Mucosa of descending colon (tissue), 3 donors: ENCODE data around the gene DMTF1. TPM values are rescaled to one million over a fixed set of nuclear protein-coding genes. Genes with fewer than 3 reads are reported as not detected.

Experiments
- ATAC-seq: fragments of 200-7000 bp; cut with Tn5 transposase; one replicate; pipeline ENCODE4 v1.9.1; 2020; ENCODE audit warnings: mild to moderate bottlenecking, moderate library complexity
- DNase-seq, 3 donors: peaks; one replicate each; pipeline ENCODE4 v3.0.0-alpha.2; 2020
- H3K36me3 ChIP-seq: fragments of 200-600 bp; one replicate; pipeline ENCODE4 v1.8.0; 2021; ENCODE audit warnings: low read depth, mild to moderate bottlenecking
- H3K4me1 ChIP-seq: fragments of 200-600 bp; one replicate; pipeline ENCODE4 v1.8.0; 2021; ENCODE audit warnings: low read depth, mild to moderate bottlenecking
- H3K4me3 ChIP-seq: fragments of 200-600 bp; one replicate; pipeline ENCODE4 v1.8.0; 2021; ENCODE audit warnings: mild to moderate bottlenecking
- H3K9me3 ChIP-seq: fragments of 200-600 bp; one replicate; pipeline ENCODE4 v1.8.0; 2021; ENCODE audit warnings: mild to moderate bottlenecking
- intact Hi-C, 2 donors: fragments of 100-400 bp; cut with DNase I in 1 of 2; cut with micrococcal nuclease in 1 of 2; formaldehyde crosslinking; loops; one replicate each; pipeline versions ENCODE4 v1.11.0 to v1.11.1; 2022; cut with DNase I, micrococcal nuclease
- long read RNA-seq, 2 donors: library from polyadenylated mRNA; unstranded; transcript quantifications; one replicate each; pipeline ENCODE4 v2.0.0, GENCODE V29; 2019 to 2021
- total RNA-seq, 3 donors: library from RNA; stranded (reverse); fragmentation: NEBNext Ultra II Directional in 2 of 3; extraction: Animal tissue kit (Norgen Biotek cat#: 25700) in 2 of 3; gene quantifications; one replicate each; pipeline versions ENCODE4 v1.2.1 to v1.2.4, GENCODE V29; 2021 to 2023
- TF ChIP-seq, protein P1 (sequence below): fragments of 200-600 bp; IDR thresholded peaks from one replicate; pipeline ENCODE4 v1.8.0; 2022; ENCODE audit warnings: antibody characterized with exemption, mild to moderate bottlenecking
- donor health status: DM: no; HTN: no; CAD: no; lungs with moderate emphysema.
- donor health status: DM: no; HTN: no; CAD: no.
- donor health status: DM: no; HTN: yes; CAD: no.

DMTF1 gene
- total RNA-seq = 10 to 100 TPM; 48.4 to 94.5 (median 91.9) TPM
- long read RNA-seq, donor 1, partial matches to known transcripts = 0 of 12 reads
- long read RNA-seq, donor 1, other reads (novel, unspliced or antisense) = 8 of 12 reads
- long read RNA-seq, donor 2, partial matches to known transcripts = 0 of 1 reads
- long read RNA-seq, donor 2, other reads (novel, unspliced or antisense) = 1 of 1 reads

DNA sequence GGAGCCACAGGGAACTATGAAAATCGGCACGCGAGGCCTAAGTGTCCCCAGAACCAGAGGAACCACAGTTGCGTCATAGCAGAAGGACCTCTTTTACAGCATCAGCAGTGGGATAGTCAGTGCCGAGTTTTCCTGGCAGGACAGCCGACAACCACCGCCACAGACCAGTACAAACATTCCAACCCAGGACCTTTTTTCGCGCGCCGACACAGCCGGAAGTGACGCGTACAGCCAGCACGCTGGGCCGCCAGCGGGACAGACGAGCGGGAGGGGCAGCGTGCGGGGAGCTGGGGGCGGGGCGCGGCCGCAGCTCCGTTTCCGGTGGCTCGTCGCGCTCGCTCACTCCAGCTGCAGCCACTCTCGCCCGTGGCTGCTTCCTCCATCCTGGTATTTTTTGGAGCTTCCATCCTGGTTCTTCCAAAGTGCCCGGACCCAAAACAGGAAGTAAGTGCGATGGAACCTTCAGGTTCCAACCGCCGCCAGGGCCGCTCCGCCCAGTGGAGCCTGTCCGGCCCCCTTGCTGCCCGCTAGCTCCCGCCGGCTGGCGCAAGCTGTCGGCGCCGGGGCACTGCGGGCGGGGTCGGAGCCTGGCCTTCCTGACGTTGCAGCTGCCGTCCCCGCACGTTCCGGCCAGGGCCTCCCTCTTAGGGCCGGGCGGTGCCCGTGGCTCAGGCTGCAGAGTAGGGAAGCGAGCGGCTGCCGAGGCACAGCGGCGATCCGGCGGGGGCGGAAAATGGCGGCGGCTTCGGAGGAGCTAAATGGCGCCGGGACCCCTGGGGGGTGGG lies at the start of gene DMTF1:
Gene DMTF1 (plus strand): TSS at position 342 of the 785 bp plus-strand sequence. CDS start 12,489 bp downstream, outside the sequence.
- peak within 1 kb of the TSS; percentile 52 for H3K4me3 ChIP-seq
- peaks cover 33% of the 10 kb centered on the region for H3K4me1 ChIP-seq
- DNase-seq (peak; percentile 94 to 97 (median 95)), ATAC-seq (peak; percentile 95)
- intact Hi-C loops = loop anchor here in 1 of 2 donors (10.0 kb wide), 1 partner anchor 62 kb away; the partner anchor contains the start of gene TMEM243
- no peaks in the 10 kb centered on the region for H3K36me3 ChIP-seq
- TF ChIP-seq, protein P1, sequence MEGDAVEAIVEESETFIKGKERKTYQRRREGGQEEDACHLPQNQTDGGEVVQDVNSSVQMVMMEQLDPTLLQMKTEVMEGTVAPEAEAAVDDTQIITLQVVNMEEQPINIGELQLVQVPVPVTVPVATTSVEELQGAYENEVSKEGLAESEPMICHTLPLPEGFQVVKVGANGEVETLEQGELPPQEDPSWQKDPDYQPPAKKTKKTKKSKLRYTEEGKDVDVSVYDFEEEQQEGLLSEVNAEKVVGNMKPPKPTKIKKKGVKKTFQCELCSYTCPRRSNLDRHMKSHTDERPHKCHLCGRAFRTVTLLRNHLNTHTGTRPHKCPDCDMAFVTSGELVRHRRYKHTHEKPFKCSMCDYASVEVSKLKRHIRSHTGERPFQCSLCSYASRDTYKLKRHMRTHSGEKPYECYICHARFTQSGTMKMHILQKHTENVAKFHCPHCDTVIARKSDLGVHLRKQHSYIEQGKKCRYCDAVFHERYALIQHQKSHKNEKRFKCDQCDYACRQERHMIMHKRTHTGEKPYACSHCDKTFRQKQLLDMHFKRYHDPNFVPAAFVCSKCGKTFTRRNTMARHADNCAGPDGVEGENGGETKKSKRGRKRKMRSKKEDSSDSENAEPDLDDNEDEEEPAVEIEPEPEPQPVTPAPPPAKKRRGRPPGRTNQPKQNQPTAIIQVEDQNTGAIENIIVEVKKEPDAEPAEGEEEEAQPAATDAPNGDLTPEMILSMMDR = no peak
- no peaks in the 10 kb centered on the region for H3K9me3 ChIP-seq

GRCh38 chr7:87105401-87105800 lies 46.9 kb upstream of the DMTF1 start:
- Histone ChIP-seq H3K4me1 (no peaks in the 10 kb centered on the region), H3K36me3 (no peaks in the 10 kb centered on the region), H3K4me3 (no peak overlapping the region), H3K9me3 (no peaks in the 10 kb centered on the region)
- TF ChIP-seq, protein P1 = no peak
- intact Hi-C loops = no loop called here
- ATAC-seq (no peak), DNase-seq (no peak)

GRCh38 chr7:87106974-87107612 lies 45.2 kb upstream of the DMTF1 start:
- no peak for DNase-seq
- no peaks in the 10 kb centered on the region for H3K36me3 ChIP-seq
- intact Hi-C loops = no loop called here
- no peaks in the 10 kb centered on the region for H3K4me1 ChIP-seq
- no peak overlapping the region for H3K4me3 ChIP-seq
- TF ChIP-seq, protein P1 = no peak
- H3K9me3 ChIP-seq = no peaks in the 10 kb centered on the region
- no peak for ATAC-seq

DNA sequence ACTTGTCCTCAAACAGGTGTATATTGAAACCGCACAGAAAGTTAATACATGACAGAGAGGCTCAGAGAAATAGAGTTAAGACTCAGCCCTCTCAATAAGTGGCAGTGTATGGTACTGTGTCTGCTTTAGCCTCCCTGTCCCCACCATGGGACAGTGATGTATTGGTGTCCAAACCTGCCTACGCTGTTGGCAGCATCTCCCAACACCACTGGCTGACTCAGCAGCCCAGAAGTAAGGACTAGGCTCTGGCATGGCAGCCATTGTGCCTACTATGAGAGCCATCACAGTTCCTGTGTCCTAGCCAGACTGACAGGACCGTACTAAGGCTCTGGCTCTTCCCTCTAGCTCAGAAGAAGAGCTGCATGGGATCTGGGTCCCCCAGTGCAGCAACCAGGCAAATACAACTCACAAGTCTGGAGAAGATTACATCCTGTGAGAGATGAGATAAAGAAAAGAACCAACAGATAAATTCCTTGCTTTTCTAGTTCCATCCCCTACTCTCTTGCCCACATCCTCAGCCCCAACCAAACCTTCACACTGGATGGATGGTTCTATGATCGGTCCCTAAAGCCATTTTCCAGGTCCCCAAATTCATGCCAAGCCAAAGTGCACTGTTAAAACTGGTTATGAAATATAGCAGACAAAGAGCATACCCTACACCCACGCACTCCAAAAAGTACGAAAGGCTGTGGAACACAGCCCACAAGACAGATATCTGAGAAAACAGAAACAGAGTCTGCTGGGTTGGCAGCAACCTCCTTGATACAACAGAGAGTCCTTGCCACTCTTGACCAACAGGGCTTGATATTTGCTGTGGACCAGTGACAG lies 44.1 kb upstream of the DMTF1 start:
- ATAC-seq (no peak), DNase-seq (peak in 1 of 3 donors; percentile 12)
- Histone ChIP-seq H3K4me1 (no peaks in the 10 kb centered on the region), H3K36me3 (no peaks in the 10 kb centered on the region), H3K4me3 (no peak overlapping the region), H3K9me3 (no peaks in the 10 kb centered on the region)
- TF ChIP-seq, protein P1 = no peak
- intact Hi-C loops = no loop called here

GRCh38 chr7:87110778-87111177 lies 41.5 kb upstream of the DMTF1 start:
- H3K4me3 ChIP-seq = no peak overlapping the region
- peak; percentile 61 for ATAC-seq
- H3K4me1 ChIP-seq = no peaks in the 10 kb centered on the region
- DNase-seq = no peak
- intact Hi-C loops = no loop called here
- no peaks in the 10 kb centered on the region for H3K36me3 ChIP-seq
- H3K9me3 ChIP-seq = no peaks in the 10 kb centered on the region
- TF ChIP-seq, protein P1 = no peak
